Aorta (tissue), 5 donors: ENCODE data around the gene PLEKHH3. TPM values are rescaled to one million over a fixed set of nuclear protein-coding genes. Genes with fewer than 3 reads are reported as not detected.
A peak's percentile ranks its signal among the peaks of the same experiment; 100 is the strongest.

Experiments
- ATAC-seq: fragments of 200-7000 bp; cut with Tn5 transposase; one replicate; pipeline ENCODE4 v1.9.1; 2022; ENCODE audit warnings: moderate library complexity; ENCODE audit not compliant: low FRiP score
- DNase-seq, 2 donors: peaks; one replicate each; pipeline ENCODE4 v3.0.0-alpha.2; 2020
- H3K27ac ChIP-seq, 2 donors: one replicate each; pipeline ENCODE4 v1.5.1; 2013; ENCODE audit warnings: low read length in 2 of 2, mild to moderate bottlenecking in 2 of 2, moderate library complexity in 2 of 2, control low read depth in 1 of 2, inconsistent platforms in 1 of 2, low read depth in 1 of 2
- H3K27me3 ChIP-seq, 2 donors: one replicate each; pipeline ENCODE4 v1.6.1; 2013; ENCODE audit warnings: control low read depth in 1 of 2, low read length in 1 of 2, mild to moderate bottlenecking in 1 of 2, moderate library complexity in 1 of 2; ENCODE audit not compliant: insufficient read depth in 2 of 2, control insufficient read depth in 1 of 2
- H3K36me3 ChIP-seq, 2 donors: one replicate each; pipeline ENCODE4 v1.6.1; 2013; ENCODE audit warnings: control low read depth in 1 of 2, low read length in 1 of 2, mild to moderate bottlenecking in 1 of 2; ENCODE audit not compliant: insufficient read depth in 2 of 2, control insufficient read depth in 1 of 2
- H3K4me1 ChIP-seq, 2 donors: one replicate each; pipeline ENCODE4 v1.6.1; 2013; ENCODE audit warnings: low read length in 2 of 2, control low read depth in 1 of 2, mild to moderate bottlenecking in 1 of 2, moderate library complexity in 1 of 2; ENCODE audit not compliant: insufficient read depth in 2 of 2, control insufficient read depth in 1 of 2
- H3K4me3 ChIP-seq, 2 donors: one replicate each; pipeline ENCODE4 v1.5.1; 2013; ENCODE audit warnings: low read length in 2 of 2, control low read depth in 1 of 2, mild to moderate bottlenecking in 1 of 2
- H3K9me3 ChIP-seq: one replicate; pipeline ENCODE4 v1.6.1; 2013; ENCODE audit warnings: mild to moderate bottlenecking, low read length; ENCODE audit not compliant: control insufficient read depth
- WGBS, 2 donors: extraction: QIAGEN DNeasy Blood & Tissue Kit; methylation state at CpG; one replicate each; pipeline ENCODE4 v1.1.7; 2013; 5-methylcytosine and 5-hydroxymethylcytosine counted together
- intact Hi-C, 2 donors: fragments of 100-400 bp; cut with DNase I; formaldehyde crosslinking; loops; one replicate each; pipeline versions ENCODE4 v1.14.2 to v1.15.0; 2022
- polyA plus RNA-seq, 2 donors: library from polyadenylated mRNA; stranded (reverse); fragments of 200-250 nt; gene quantifications; one replicate each; pipeline ENCODE4 v1.2.3, GENCODE V29; 2013
- total RNA-seq, 2 donors: library from RNA; stranded (reverse); fragmentation: NEBNext Ultra II Directional; extraction: Animal tissue kit (Norgen Biotek cat#: 25700); gene quantifications; one replicate each; pipeline ENCODE4 v1.2.1, GENCODE V29; 2021
- donor health status: healthy with polysubstance abuse.
- donor health status: Bipolar disorder and iron deficiency.
- donor health status: DM: no; HTN: no; CAD: no.
- donor health status: DM: no; HTN: no; CAD: no.
- donor health status: DM: yes; HTN: yes; CAD: no.

Gene PLEKHH3
- total and polyA plus RNA-seq, 4 donors: 10.0 to 59.3 (median 37.2) TPM

GRCh38 chr17:42677012-42677857 lies 441 bp upstream of the PLEKHH3 start:
- Histone ChIP-seq H3K4me1 (no peaks in the 10 kb centered on the region), H3K9me3 (no peaks in the 10 kb centered on the region), H3K4me3 (peak overlapping the region in 1 of 2 donors; percentile 70), H3K27ac (peak overlapping the region in 1 of 2 donors; percentile 92), H3K27me3 (no peaks in the 10 kb centered on the region), H3K36me3 (no peaks in the 10 kb centered on the region)
- peak; percentile 90 for ATAC-seq
- peak; percentile 100 for DNase-seq
- WGBS, 2 donors: 1% methylated on average over 28 to 33 of the region's 33 CpGs
- intact Hi-C loops: no loop called here

GRCh38 chr17:42675965-42676423 lies 800 bp downstream of the PLEKHH3 start:
- peak; percentile 2 for ATAC-seq
- peaks cover 0 to 2% of the 10 kb centered on the region in 2 donors for H3K36me3 ChIP-seq
- DNase-seq: peak; percentile 79 to 90
- peak overlapping the region; percentile 60 to 70 for H3K4me3 ChIP-seq
- no peaks in the 10 kb centered on the region for H3K27me3 ChIP-seq
- H3K27ac ChIP-seq: peak overlapping the region; percentile 28 to 72
- H3K9me3 ChIP-seq: no peaks in the 10 kb centered on the region
- H3K4me1 ChIP-seq: no peaks in the 10 kb centered on the region
- 0% methylated on average over 43 of the region's 43 CpGs for WGBS, 2 donors
- intact Hi-C loops: no loop called here

DNA sequence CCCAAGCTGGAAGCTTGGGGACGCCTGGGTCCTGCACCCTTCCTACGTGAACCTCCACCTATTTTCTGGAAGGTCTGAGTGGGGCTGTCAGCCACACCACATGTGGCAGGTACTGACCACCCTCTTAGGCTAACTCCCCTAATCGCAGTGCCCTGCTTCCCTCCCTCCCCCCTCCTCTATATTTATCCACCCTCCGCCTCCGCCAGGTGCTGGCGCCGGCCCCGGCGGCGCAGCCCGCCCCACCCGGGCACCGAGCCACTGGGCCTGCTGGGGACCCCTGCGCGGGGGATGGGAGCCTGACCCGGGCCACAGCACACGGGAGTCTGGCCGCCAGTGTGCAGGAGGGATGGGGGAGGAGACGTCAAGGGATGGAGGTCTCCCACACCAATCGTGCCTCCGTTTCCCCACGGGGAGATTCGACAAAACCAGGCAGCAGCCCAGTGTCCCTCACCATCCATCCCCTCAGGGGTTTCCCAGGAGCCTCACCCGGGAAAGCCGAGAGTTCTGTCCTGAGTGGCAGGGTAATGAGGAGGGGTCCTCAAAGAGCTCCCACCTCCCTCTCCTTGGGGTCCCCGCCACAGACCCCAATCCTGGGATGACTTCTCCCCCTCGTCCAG lies 1.3 kb downstream of the PLEKHH3 start:
- H3K27ac ChIP-seq: peak overlapping the region; percentile 28 to 72
- 0 to 1% methylated on average over 26 to 27 of the region's 27 CpGs for WGBS, 2 donors

DNA sequence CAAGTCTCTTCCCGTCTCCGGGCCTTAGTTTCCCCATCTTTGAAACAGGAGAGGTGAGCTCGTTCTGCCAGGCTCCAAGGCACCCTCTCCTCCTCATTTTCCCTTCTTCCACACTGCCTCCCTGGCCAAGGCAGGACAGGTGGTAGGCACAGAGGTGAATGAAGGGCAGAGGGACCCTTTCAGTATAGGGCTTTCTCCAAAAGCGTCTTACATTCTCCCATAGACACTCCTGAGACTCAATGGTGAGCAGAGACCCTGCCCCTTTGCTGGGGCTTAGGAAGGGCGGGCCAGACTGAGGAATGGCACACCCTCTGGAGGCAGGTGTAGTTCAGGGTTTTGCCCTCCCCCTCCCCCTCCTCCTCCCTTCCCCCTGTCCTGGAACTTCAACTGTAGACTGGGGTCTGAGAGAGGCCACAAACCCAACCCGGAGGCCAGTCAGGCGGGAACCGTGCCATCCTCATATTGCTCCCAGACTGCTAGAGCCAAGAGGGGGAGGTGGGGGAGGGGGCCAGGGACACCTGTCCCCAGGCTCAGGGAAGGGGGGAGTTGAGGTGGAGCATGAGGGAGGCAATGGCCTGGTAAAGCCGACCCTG lies 1.9 kb downstream of the PLEKHH3 start:
- H3K4me1 ChIP-seq: no peaks in the 10 kb centered on the region
- WGBS, 2 donors: 6% methylated on average over 9 of the region's 9 CpGs
- H3K36me3 ChIP-seq: peaks cover 0 to 3% of the 10 kb centered on the region in 2 donors
- no peaks in the 10 kb centered on the region for H3K9me3 ChIP-seq
- no peak for DNase-seq
- H3K27me3 ChIP-seq: no peaks in the 10 kb centered on the region
- H3K4me3 ChIP-seq: peak overlapping the region; percentile 60 to 70
- no peak for ATAC-seq
- H3K27ac ChIP-seq: peak overlapping the region in 1 of 2 donors; percentile 3
- intact Hi-C loops: no loop called here

More for the DNA sequence above, 1.3 kb downstream of the PLEKHH3 start:
- no peaks in the 10 kb centered on the region for H3K9me3 ChIP-seq
- no peaks in the 10 kb centered on the region for H3K27me3 ChIP-seq
- no peak for ATAC-seq
- peak overlapping the region; percentile 60 to 70 for H3K4me3 ChIP-seq
- H3K4me1 ChIP-seq: no peaks in the 10 kb centered on the region
- no peak for DNase-seq
- intact Hi-C loops: no loop called here
- H3K36me3 ChIP-seq: peaks cover 0 to 2% of the 10 kb centered on the region in 2 donors

DNA sequence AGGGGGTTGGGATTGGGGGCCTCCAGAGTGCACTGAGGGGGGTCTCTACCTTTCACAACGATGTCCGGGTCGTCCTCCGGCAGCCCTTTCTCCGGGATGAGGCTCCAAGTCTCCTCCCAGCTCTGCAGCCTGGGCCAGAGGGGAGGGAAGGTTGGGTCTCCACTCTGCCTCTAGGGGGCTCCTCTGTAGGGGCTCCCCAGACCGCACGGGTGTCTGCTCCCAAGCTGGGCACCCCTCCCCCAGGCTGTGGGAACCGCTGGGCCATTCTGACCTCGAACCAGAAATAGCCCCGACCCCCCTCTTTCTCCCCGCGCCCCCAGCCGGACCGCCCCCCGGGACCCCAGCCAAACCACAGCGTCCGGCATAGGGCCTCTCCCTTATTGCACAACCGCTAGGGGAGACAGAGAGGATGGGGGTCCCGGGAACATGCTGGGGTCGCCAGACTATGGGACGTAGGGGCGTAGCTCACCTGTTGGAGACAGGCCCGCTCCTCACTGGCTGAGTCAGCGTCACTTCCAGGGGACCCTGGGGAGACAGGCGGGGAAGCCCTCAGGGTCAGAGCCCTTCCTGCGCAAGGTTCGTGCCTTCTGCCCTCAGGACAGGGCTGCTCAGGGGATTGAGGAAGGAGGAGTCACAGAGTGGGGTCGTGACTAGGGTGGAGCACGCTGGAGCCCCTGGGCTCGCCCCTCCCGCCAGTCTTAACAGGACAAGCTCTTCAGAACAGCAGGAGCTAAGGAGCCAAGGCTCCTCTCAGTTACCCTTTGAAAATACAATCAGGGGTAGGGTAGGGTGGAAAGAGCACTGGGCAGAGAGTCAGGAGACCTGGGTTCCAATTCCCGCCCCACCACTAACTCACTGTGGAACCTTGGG lies 2.7 kb downstream of the PLEKHH3 start:
- 6 to 7% methylated on average over 28 to 32 of the region's 32 CpGs for WGBS, 2 donors
- DNase-seq (peak; percentile 84 to 90), ATAC-seq (peak; percentile 0)
- no peaks in the 10 kb centered on the region for H3K4me1 ChIP-seq
- H3K27me3 ChIP-seq: no peaks in the 10 kb centered on the region
- peak overlapping the region; percentile 60 to 70 for H3K4me3 ChIP-seq
- intact Hi-C loops: no loop called here
- H3K27ac ChIP-seq: peak overlapping the region; percentile 1 to 11
- peaks cover 0 to 3% of the 10 kb centered on the region in 2 donors for H3K36me3 ChIP-seq
- no peaks in the 10 kb centered on the region for H3K9me3 ChIP-seq

- DNase-seq (peak in 1 of 2 donors; percentile 82), ATAC-seq (no peak)
- no peaks in the 10 kb centered on the region for H3K4me1 ChIP-seq
- intact Hi-C loops: no loop called here
- H3K4me3 ChIP-seq: no peak overlapping the region
- peak overlapping the region in 1 of 2 donors; percentile 17 for H3K27ac ChIP-seq
- no peaks in the 10 kb centered on the region for H3K9me3 ChIP-seq
- peaks cover 0 to 3% of the 10 kb centered on the region in 2 donors for H3K36me3 ChIP-seq
- WGBS, 2 donors: 36 to 44% methylated on average over 27 to 30 of the region's 30 CpGs
- H3K27me3 ChIP-seq: no peaks in the 10 kb centered on the region
These were observed 3.4 kb downstream of the PLEKHH3 start for GRCh38 chr17:42673266-42673884.

GRCh38 chr17:42672038-42672437 lies 4.8 kb downstream of the PLEKHH3 start:
- H3K27me3 ChIP-seq: no peaks in the 10 kb centered on the region
- H3K27ac ChIP-seq: no peak overlapping the region
- H3K9me3 ChIP-seq: no peaks in the 10 kb centered on the region
- intact Hi-C loops: no loop called here
- ATAC-seq (no peak), DNase-seq (no peak)
- WGBS, 2 donors: 76 to 78% methylated on average over 28 of the region's 28 CpGs
- H3K36me3 ChIP-seq: peaks cover 0 to 3% of the 10 kb centered on the region in 2 donors
- no peak overlapping the region for H3K4me3 ChIP-seq
- peaks cover under 1 to 1% of the 10 kb centered on the region in 2 donors for H3K4me1 ChIP-seq
